ENCODE data around the gene FAM114A1.
"Not testable (repeated sequence)": the region's sequence is repeated elsewhere in the genome, so short reads cannot be mapped to it uniquely, and the experiment has no call there.

FAM114A1 gene

GRCh38 chr4:38904682-38905081 is 37.1 kb downstream of the FAM114A1 start:
- TF ChIP-seq, protein P1, sequence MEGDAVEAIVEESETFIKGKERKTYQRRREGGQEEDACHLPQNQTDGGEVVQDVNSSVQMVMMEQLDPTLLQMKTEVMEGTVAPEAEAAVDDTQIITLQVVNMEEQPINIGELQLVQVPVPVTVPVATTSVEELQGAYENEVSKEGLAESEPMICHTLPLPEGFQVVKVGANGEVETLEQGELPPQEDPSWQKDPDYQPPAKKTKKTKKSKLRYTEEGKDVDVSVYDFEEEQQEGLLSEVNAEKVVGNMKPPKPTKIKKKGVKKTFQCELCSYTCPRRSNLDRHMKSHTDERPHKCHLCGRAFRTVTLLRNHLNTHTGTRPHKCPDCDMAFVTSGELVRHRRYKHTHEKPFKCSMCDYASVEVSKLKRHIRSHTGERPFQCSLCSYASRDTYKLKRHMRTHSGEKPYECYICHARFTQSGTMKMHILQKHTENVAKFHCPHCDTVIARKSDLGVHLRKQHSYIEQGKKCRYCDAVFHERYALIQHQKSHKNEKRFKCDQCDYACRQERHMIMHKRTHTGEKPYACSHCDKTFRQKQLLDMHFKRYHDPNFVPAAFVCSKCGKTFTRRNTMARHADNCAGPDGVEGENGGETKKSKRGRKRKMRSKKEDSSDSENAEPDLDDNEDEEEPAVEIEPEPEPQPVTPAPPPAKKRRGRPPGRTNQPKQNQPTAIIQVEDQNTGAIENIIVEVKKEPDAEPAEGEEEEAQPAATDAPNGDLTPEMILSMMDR (IDR thresholded peaks at IDR 0.05; ENCODE audit: low read depth, low read length) = no peak
- no peak overlapping the region for H3K4me3 ChIP-seq (ENCODE audit: low read depth, low read length)

GRCh38 chr4:38905652-38906385 is 38.2 kb downstream of the FAM114A1 start:
- H3K4me3 ChIP-seq (ENCODE audit: low read depth, low read length) = no peak overlapping the region
- TF ChIP-seq, protein P1 (IDR thresholded peaks at IDR 0.05; ENCODE audit: low read depth, low read length) = no peak

- TF ChIP-seq, protein P1 (IDR thresholded peaks at IDR 0.05; ENCODE audit: low read depth, low read length) = no peak
- no peak overlapping the region for H3K4me3 ChIP-seq (ENCODE audit: low read depth, low read length)
Measured at GRCh38 chr4:38907696-38908270, 40.2 kb downstream of the FAM114A1 start.

- TF ChIP-seq, protein P1 (IDR thresholded peaks at IDR 0.05; ENCODE audit: low read depth, low read length) = no peak
- no peak overlapping the region for H3K4me3 ChIP-seq (ENCODE audit: low read depth, low read length)
Measured at GRCh38 chr4:38909015-38909414, 41.4 kb downstream of the FAM114A1 start.

DNA sequence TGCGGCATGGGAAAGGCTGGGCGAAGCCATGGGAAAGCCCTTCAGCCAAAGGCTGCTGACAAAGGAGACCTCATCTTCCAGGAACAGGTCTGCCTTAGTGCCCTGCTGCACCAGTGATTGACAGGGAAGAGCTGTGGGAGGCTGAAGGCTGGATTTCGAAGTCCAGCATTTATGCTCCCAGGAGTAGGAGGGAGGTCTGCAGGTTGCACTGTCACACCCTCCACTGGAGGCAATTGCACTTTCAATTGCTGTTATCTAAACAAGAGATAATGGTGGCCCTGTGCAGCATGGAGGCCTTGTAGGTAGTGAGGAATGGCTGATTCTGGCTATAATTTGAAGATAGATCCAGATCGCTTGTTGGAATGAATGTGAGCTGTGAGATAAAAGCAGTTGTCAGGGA is 43.7 kb downstream of the FAM114A1 start:
- TF ChIP-seq, protein P1 (IDR thresholded peaks at IDR 0.05; ENCODE audit: low read depth, low read length) = no peak
- H3K4me3 ChIP-seq (ENCODE audit: low read depth, low read length) = no peak overlapping the region

GRCh38 chr4:38914854-38915253 is 47.2 kb downstream of the FAM114A1 start:
- TF ChIP-seq, protein P1 (IDR thresholded peaks at IDR 0.05; ENCODE audit: low read depth, low read length) = no peak
- H3K4me3 ChIP-seq (ENCODE audit: low read depth, low read length) = no peak overlapping the region

DNA sequence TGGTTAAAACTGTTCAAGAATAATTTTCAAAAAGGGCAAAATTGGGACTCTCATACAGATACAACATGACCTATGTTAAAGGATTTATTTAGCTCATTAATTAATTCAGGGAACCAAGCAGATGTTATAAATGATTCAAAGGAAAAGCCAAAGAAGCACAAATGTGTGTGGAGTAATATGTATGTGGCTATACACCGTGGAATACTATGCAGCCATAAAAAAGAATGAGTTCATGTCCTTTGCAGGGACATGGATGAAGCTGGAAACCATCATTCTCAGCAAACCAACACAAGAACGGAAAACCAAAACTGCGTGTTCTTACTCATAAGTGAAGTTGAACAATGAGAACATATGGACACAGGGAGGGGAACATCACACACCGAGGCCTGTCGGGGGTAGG is 48.7 kb downstream of the FAM114A1 start:
- H3K4me3 ChIP-seq (ENCODE audit: low read depth, low read length) = not testable (repeated sequence)

Measured in WI38 (cell line).